IgD-negative memory B cell (primary cell): ENCODE data around the gene SPECC1. TPM values are rescaled to one million over a fixed set of nuclear protein-coding genes. Genes with fewer than 3 reads are reported as not detected.
"Not testable (repeated sequence)": the region's sequence is repeated elsewhere in the genome, so short reads cannot be mapped to it uniquely, and the experiment has no call there.

ENCODE experiments used
- H3K27ac Mint-ChIP-seq, 3 donors: one replicate each; pipeline ENCODE4 v1.8.0; 2020 to 2022; ENCODE audit warnings: mild to moderate bottlenecking in 3 of 3, mixed read lengths in 3 of 3, moderate library complexity in 1 of 3
- H3K27me3 Mint-ChIP-seq: one replicate; pipeline ENCODE4 v1.8.0; 2021; ENCODE audit warnings: mixed read lengths
- H3K36me3 Mint-ChIP-seq: one replicate; pipeline ENCODE4 v1.8.0; 2020; ENCODE audit warnings: mild to moderate bottlenecking, mixed read lengths
- H3K4me1 Mint-ChIP-seq, 3 donors: one replicate each; pipeline ENCODE4 v1.8.0; 2020 to 2022; ENCODE audit warnings: mixed read lengths in 3 of 3, mild to moderate bottlenecking in 1 of 3
- H3K4me3 Mint-ChIP-seq, 4 donors: one replicate each; pipeline ENCODE4 v1.8.0; 2020 to 2022; ENCODE audit warnings: mild to moderate bottlenecking in 4 of 4, mixed read lengths in 4 of 4, moderate library complexity in 3 of 4
- H3K9me3 Mint-ChIP-seq, 3 donors: one replicate each; pipeline ENCODE4 v1.8.0; 2020 to 2021; ENCODE audit warnings: mixed read lengths in 3 of 3, mild to moderate bottlenecking in 1 of 3
- polyA plus RNA-seq: library from polyadenylated mRNA; unstranded; fragments of 300-500 nt; fragmentation: Illumina TruSeq; gene quantifications from one replicate; pipeline ENCODE4 v1.2.3, GENCODE V29; 2021

The SPECC1 gene
- polyA plus RNA-seq, 1 donor from 2014 or later: 4.1 TPM

DNA sequence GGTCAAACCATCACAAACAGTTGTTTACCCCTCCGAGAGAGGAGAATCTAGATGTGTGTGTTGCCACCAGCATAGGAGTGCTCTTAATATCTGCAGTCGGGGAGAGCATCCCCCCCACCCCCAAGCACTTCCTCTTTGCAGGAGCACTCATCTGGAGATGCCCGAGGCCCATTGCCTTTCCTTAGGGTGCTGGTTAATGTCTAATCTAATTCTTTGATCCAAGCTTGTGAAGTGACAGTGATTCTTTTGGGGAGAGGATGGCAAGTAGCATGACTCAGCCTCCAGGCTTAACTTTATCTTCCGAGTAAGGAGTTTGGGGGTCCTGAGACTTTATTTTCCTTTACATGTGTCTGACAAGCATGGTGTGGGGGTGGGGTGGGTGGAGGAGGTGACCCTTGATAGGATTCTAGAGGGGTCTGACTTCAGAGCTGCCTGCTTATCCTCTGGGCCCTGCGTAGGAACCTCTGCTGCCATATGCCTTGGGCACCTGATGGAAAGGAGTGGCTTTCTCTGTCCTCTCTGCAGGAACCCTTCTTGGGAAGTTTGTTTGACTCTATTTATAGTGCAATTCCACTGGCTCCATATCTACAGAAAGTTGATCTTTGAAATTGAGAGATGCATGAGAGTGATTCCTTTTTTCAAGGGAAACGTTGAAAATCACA is 207.1 kb downstream of the SPECC1 start:
- H3K9me3 Mint-ChIP-seq: peaks cover 0 to 5% (median 0%) of the 10 kb centered on the region in 3 donors
- H3K4me3 Mint-ChIP-seq: peak overlapping the region in 1 of 4 donors; percentile 63
- H3K36me3 Mint-ChIP-seq: no peaks in the 10 kb centered on the region
- no peaks in the 10 kb centered on the region for H3K27me3 Mint-ChIP-seq
- H3K27ac Mint-ChIP-seq: no peak overlapping the region
- H3K4me1 Mint-ChIP-seq: peaks cover 0 to 5% (median 0%) of the 10 kb centered on the region in 3 donors

GRCh38 chr17:20216853-20217252 is 207.7 kb downstream of the SPECC1 start:
- peaks cover 0 to 8% (median 0%) of the 10 kb centered on the region in 3 donors for H3K4me1 Mint-ChIP-seq
- H3K27ac Mint-ChIP-seq: no peak overlapping the region
- H3K4me3 Mint-ChIP-seq: no peak overlapping the region
- H3K36me3 Mint-ChIP-seq: no peaks in the 10 kb centered on the region
- no peaks in the 10 kb centered on the region for H3K27me3 Mint-ChIP-seq
- peaks cover 0 to 5% (median 0%) of the 10 kb centered on the region in 3 donors for H3K9me3 Mint-ChIP-seq

- no peak overlapping the region for H3K27ac Mint-ChIP-seq
- peaks cover 0 to 8% (median 0%) of the 10 kb centered on the region in 3 donors for H3K4me1 Mint-ChIP-seq
- H3K36me3 Mint-ChIP-seq: no peaks in the 10 kb centered on the region
- H3K27me3 Mint-ChIP-seq: no peaks in the 10 kb centered on the region
- no peaks in the 10 kb centered on the region for H3K9me3 Mint-ChIP-seq
- H3K4me3 Mint-ChIP-seq: no peak overlapping the region
Observed at GRCh38 chr17:20217677-20218076, 208.5 kb downstream of the SPECC1 start.

DNA sequence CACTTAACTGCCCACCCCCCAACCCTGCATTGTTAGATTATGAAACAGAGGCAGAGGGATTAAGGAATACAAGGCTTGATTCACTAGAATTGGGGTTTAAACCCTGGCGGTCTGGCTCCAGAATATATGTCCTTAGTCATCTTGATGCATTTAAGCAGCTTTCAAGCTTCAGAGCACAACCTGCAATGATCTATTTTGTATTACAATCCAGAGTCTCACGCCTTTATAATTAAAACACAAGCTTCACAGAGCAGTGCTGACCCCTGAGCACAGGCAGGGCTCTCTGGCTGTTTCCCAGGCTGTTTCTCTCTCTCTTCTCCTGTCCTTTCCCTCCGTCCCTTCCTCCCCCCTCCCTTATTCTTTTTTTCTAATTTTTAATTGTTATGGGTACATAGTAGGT is 209.1 kb downstream of the SPECC1 start:
- no peaks in the 10 kb centered on the region for H3K9me3 Mint-ChIP-seq
- H3K27me3 Mint-ChIP-seq: no peaks in the 10 kb centered on the region
- peaks cover 0 to 8% (median 0%) of the 10 kb centered on the region in 3 donors for H3K4me1 Mint-ChIP-seq
- no peaks in the 10 kb centered on the region for H3K36me3 Mint-ChIP-seq
- H3K27ac Mint-ChIP-seq: no peak overlapping the region
- H3K4me3 Mint-ChIP-seq: no peak overlapping the region

DNA sequence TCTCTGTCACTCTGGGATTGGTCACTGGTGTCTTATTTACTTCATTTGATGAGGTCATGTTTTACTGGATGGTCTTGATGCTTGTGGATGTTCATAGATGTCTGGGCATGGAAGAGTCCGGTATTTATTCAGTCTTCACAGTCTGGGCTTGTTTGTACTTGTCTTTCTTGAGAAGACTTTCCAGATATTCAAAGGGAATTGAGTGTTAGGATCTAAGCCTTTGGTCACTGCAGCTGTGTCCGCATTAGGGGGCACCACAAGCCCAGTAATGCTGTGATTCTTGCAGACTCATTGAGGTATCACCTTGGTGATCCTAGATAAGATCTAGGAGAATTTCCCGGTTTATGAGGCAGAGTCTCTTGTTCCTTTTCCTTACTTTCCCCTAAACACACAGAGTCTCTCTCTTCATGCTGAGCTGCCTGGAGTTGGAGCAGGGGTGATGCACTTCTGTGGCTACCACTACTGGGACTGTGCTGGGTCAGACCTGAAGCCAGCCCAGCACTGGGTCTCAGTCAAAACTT is 214.7 kb downstream of the SPECC1 start:
- H3K9me3 Mint-ChIP-seq: no peaks in the 10 kb centered on the region
- H3K4me3 Mint-ChIP-seq: no peak overlapping the region
- no peaks in the 10 kb centered on the region for H3K36me3 Mint-ChIP-seq
- H3K27ac Mint-ChIP-seq: no peak overlapping the region
- H3K27me3 Mint-ChIP-seq: no peaks in the 10 kb centered on the region
- H3K4me1 Mint-ChIP-seq: peaks cover 0 to 4% (median 1%) of the 10 kb centered on the region in 3 donors

DNA sequence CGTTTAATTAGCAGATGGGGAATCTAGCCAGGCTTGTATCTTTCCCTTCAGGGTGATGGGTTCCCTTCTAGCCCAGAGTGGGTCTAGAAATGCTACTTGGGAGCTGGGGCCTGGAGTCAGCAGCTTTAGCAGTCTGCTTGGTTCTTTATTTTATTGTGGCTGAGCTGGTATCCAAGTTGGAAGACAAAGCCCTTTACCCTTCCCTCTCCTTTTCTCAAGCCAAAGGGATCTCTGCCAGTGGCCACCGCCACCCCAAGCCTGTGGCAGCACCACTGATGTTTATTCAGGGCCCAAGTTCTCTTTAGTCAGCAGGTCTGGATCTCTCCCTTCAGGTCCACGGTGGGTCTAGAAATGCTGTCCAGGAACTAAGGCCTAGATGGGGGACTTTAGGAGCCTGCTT is 215.2 kb downstream of the SPECC1 start:
- H3K27me3 Mint-ChIP-seq: no peaks in the 10 kb centered on the region
- no peaks in the 10 kb centered on the region for H3K9me3 Mint-ChIP-seq
- H3K27ac Mint-ChIP-seq: no peak overlapping the region

GRCh38 chr17:20225162-20226115 is 216.3 kb downstream of the SPECC1 start:
- Mint-ChIP-seq H3K9me3 (no peaks in the 10 kb centered on the region), H3K4me3 (no peak overlapping the region), H3K27me3 (no peaks in the 10 kb centered on the region), H3K4me1 (peaks cover 0 to 4% (median 1%) of the 10 kb centered on the region in 3 donors), H3K27ac (no peak overlapping the region), H3K36me3 (no peaks in the 10 kb centered on the region)

More for the DNA sequence above, 215.2 kb downstream of the SPECC1 start:
- Mint-ChIP-seq H3K4me1 (peaks cover 0 to 4% (median 1%) of the 10 kb centered on the region in 3 donors), H3K36me3 (no peaks in the 10 kb centered on the region), H3K4me3 (no peak overlapping the region)

DNA sequence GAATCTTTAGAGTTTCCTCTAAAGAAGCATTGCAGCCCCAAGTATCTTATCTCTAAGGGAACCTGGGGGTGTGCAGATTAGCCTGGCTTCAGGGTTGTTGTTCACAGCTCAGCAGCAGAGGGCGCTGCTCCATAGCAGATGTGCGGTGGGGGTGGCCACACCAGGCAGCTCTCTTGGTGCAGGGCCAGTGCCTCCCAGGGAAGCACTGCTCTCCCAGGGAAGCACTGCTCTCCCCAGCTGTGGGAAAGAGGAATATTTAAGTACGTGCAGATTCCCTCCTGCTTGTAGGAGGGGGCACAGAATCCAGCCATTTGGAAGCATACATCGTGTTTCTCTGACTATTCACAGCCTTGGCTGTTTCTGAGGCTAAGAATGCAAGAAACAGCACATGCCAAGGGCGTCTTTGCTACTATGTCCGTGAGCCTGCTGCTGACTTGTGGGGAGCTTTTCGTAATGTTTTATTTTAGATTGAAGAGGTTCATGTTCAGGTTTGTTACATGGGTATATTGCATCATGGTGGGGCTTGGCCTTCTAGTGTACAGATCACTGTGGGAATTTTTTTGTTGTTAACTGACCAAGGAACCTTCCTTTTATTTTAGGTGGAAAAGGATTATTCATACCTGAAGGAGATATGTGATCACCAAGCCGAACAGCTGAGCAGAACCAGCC is 217.8 kb downstream of the SPECC1 start:
- no peaks in the 10 kb centered on the region for H3K36me3 Mint-ChIP-seq
- H3K27ac Mint-ChIP-seq: no peak overlapping the region
- H3K4me3 Mint-ChIP-seq: no peak overlapping the region
- no peaks in the 10 kb centered on the region for H3K9me3 Mint-ChIP-seq
- H3K4me1 Mint-ChIP-seq: peaks cover 0 to 1% (median 0%) of the 10 kb centered on the region in 3 donors
- no peaks in the 10 kb centered on the region for H3K27me3 Mint-ChIP-seq

DNA sequence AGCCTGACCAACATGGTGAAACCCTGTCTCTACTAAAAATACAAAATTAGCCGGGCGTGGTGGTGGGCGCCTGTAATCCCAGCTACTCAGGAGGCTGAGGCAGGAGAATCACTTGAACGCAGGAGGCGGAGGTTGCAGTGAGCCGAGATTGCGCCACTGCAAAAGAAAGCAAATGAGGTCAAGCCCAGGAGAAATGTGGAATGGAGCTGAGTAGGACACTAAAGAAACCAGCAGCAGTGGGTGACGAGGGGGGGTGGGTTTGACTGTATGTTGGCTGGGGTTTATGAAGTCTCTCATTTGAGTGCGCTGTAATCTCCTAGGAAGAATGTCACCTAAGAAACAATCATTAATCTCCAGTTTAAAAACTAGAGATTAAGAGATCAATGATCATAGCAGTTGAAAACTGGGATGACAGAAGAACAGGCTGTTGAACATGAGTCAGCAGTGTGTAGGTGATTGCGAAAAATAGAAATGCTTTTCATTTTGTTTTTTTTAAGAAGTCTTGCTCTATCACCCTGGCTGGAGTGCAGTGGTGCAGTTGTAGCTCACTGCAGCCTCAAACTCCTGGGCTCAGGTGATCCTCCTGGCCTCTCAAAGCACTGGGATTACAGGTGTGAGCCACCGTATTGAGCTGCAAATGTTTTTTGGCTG is 218.7 kb downstream of the SPECC1 start:
- not testable (repeated sequence) for H3K27me3 Mint-ChIP-seq, H3K9me3 Mint-ChIP-seq, H3K4me1 Mint-ChIP-seq, H3K27ac Mint-ChIP-seq, H3K36me3 Mint-ChIP-seq, H3K4me3 Mint-ChIP-seq

GRCh38 chr17:20228410-20228809 is 219.3 kb downstream of the SPECC1 start:
- Mint-ChIP-seq H3K4me3 (no peak overlapping the region), H3K9me3 (no peaks in the 10 kb centered on the region), H3K4me1 (peaks cover 0 to 1% (median 0%) of the 10 kb centered on the region in 3 donors), H3K27me3 (no peaks in the 10 kb centered on the region), H3K27ac (no peak overlapping the region), H3K36me3 (no peaks in the 10 kb centered on the region)

GRCh38 chr17:20228860-20229259 is 219.7 kb downstream of the SPECC1 start:
- H3K36me3 Mint-ChIP-seq: no peaks in the 10 kb centered on the region
- no peaks in the 10 kb centered on the region for H3K9me3 Mint-ChIP-seq
- H3K27ac Mint-ChIP-seq: no peak overlapping the region
- H3K4me3 Mint-ChIP-seq: no peak overlapping the region
- no peaks in the 10 kb centered on the region for H3K27me3 Mint-ChIP-seq
- no peaks in the 10 kb centered on the region for H3K4me1 Mint-ChIP-seq

DNA sequence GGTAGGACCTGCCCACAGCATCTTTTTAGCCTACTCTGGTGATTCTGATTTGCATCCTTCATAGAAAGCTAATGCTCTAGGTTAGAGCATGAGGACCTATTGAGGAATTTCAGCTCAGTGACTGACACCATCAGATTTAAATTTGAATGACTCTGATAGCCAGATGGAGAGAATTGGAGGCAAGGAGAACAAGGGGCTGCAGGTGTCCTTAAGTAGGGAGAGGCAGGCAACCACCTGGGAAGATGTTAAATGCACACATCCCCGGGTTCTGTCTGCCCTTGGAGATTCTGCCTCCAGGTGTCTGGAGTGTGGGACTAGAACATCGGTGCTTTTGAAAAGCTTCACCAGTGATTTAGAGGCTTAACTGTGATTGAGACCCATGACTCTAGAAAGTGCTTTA is 221.8 kb downstream of the SPECC1 start:
- Mint-ChIP-seq H3K27me3 (no peaks in the 10 kb centered on the region), H3K4me3 (no peak overlapping the region), H3K4me1 (no peaks in the 10 kb centered on the region), H3K27ac (no peak overlapping the region), H3K36me3 (no peaks in the 10 kb centered on the region), H3K9me3 (no peaks in the 10 kb centered on the region)

DNA sequence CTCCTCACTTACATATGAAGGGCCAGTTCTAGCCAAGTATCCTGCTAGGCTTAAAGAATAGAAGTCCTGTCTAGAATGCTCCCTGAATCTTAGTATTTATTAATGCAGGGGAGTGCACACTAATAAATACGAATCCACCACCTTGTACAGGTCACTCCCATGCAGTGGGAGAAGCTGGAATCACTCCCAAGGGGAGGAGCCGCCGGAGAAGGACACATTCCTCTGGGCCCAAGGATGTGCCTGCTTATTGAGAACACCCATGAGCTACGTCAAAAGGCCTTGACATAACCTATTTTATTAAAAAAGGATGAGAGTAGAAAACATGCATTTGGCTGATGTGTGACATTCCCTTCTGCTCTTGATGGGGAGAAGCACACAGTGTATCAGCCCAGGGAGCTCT is 223.5 kb downstream of the SPECC1 start:
- no peak overlapping the region for H3K27ac Mint-ChIP-seq
- H3K4me3 Mint-ChIP-seq: no peak overlapping the region
- H3K4me1 Mint-ChIP-seq: no peaks in the 10 kb centered on the region
- no peaks in the 10 kb centered on the region for H3K36me3 Mint-ChIP-seq
- no peaks in the 10 kb centered on the region for H3K9me3 Mint-ChIP-seq
- no peaks in the 10 kb centered on the region for H3K27me3 Mint-ChIP-seq

- Mint-ChIP-seq H3K36me3 (no peaks in the 10 kb centered on the region), H3K9me3 (no peaks in the 10 kb centered on the region), H3K4me1 (no peaks in the 10 kb centered on the region), H3K27me3 (no peaks in the 10 kb centered on the region), H3K4me3 (no peak overlapping the region), H3K27ac (no peak overlapping the region)
Observed at GRCh38 chr17:20234276-20234675, 225.1 kb downstream of the SPECC1 start.
